ENCODE data around the gene NLGN4X.
"Not testable (repeated sequence)": the region's sequence is repeated elsewhere in the genome, so short reads cannot be mapped to it uniquely, and the experiment has no call there.

The NLGN4X gene

GRCh38 chrX:6002056-6002455, 226.6 kb downstream of the NLGN4X start:
- DNase-seq, result no peak

DNA sequence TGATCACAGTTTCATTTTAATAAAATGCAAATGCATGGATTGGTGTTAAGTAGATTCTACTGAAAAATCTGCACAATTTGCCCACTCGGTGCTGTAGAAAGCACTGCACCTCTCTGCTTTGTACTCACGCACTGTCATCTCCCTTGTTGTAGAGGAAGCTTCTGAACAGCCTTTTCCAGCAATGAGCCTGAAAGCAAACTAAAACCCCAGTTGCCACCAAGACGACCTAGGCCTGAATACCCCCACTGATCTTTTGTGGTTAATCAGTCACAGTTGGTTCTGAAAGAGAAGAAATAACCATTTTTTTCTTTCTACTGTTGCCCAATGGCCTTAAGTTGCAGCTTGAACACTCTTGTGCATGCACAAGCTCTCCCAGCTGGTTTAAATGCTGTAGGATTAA, 229.8 kb downstream of the NLGN4X start:
- no peak for DNase-seq

DNA sequence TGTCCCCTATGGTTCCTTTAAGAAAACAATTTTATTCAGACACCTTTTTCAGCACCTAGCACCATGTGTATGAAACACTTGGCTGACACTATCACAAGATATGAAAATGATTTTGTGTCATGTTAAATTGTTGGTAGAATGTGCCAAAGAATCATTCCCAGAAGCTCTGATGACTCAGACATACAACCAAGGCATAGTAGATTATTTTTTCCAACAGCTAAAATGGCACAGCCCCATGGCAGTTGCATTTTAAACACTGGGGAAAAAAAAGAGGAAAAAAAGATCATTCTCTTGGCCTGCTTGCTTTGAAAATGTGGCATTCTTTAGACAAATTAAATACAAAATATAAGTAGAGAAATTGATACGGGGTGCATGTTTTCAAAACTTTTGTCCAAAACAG, 230.2 kb downstream of the NLGN4X start:
- DNase-seq, result no peak

GRCh38 chrX:5991393-5991792, 237.3 kb downstream of the NLGN4X start:
- DNase-seq, result no peak

GRCh38 chrX:5979338-5979737, 249.3 kb downstream of the NLGN4X start:
- DNase-seq, result no peak

- no peak for DNase-seq
Observed at GRCh38 chrX:5976332-5976731, 252.3 kb downstream of the NLGN4X start.

DNA sequence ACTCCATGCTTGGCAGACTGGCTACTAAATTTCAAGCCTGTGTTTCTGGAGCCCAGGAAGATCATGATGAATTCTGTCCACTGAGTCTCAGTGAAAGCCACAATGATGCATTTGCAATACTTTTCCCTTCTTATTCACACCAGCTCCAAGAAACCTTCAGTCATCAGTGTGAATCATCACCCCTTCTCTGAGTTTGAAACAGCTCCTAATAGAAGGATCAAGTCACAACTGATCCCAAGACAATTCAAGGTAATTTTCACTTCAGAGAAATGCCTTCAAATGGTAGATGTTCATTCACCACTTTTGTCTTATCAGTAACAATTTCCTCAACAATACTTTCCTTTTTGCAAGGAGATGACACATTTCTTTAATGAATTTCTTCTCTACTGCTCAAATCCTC, 257.4 kb downstream of the NLGN4X start:
- no peak for DNase-seq

DNA sequence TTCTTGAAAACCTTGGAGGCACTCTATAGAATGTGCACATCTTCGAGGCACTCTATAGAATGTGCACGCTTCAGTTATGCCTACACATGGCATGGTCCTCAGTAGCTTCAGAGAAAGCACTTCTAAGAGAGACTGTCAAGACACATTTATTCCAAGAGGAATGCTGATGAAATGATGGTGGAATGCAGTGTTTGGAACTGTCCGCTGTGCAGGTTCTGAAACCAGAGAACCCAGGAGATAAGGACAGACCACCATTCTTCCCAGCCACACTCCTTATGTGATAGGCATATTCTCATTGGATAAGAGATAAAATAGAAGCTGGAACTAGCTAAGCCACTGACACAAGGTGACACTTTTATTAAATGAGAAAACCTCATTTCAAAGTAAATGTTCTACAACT, 263.3 kb downstream of the NLGN4X start:
- DNase-seq, result no peak

GRCh38 chrX:5959286-5959685, 269.4 kb downstream of the NLGN4X start:
- DNase-seq, result no peak

GRCh38 chrX:5958523-5958922, 270.1 kb downstream of the NLGN4X start:
- DNase-seq, result no peak

DNA sequence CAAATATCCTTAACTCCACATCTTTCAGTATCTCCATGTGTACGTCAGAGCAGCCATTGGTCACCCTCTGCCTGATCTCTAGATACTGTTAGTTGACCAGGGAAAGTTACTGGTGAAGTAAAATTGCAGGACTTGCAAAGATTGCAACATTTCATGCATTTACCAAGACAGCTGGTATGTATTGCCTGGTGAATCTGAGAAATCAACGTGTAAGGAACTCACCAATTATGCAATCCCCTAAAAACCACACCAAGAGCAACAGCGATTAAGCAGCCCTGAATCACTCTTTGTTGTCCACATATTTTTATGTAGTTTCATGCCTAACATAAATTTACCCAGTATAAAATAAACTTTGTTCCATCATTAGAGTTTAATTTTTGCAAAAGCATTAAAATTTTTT, 271.2 kb downstream of the NLGN4X start:
- no peak for DNase-seq

GRCh38 chrX:5936438-5936837, 292.2 kb downstream of the NLGN4X start:
- no peak for DNase-seq

GRCh38 chrX:5928224-5928623, 300.4 kb downstream of the NLGN4X start:
- DNase-seq, result no peak

GRCh38 chrX:5916945-5917344, 311.7 kb downstream of the NLGN4X start:
- no peak for DNase-seq

DNA sequence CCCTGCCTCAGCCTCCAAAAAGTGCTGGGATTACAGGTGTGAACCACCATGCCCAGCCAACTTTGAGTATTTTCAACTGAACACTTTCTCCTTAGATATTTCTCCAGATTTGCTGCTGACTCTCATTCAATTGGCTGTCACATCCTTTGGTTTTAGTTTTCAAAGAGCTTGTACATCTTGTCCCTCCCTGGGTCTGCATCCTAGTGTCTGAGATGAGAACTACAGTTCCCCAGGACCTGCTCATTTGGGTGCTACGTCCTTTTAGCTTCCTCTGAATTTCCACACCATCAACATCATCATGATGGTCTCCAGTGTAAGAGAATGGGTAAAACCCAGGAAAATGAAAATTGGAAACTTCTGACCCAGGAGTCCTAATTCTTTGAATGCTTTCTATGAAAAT, 312.9 kb downstream of the NLGN4X start:
- DNase-seq, result no peak

DNA sequence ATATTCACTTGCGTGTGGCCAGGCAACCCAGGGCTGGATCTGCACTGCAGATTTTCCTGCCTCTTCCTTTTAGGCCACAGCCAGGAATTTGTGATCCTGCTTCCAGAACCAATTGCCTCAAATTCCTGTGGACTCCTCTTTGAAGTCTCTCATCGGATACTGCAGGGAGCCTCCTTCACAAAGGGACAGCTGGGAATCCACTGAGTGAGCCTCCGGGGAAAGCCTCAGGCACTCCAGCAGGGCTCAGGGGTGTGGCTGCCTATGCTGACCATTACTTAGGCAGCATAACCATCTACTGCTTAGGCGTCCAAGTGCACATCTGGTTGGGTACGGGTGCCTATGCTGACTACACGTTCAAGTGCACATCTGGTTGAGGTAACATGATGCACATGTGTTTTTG, 321.5 kb downstream of the NLGN4X start:
- no peak for DNase-seq

DNA sequence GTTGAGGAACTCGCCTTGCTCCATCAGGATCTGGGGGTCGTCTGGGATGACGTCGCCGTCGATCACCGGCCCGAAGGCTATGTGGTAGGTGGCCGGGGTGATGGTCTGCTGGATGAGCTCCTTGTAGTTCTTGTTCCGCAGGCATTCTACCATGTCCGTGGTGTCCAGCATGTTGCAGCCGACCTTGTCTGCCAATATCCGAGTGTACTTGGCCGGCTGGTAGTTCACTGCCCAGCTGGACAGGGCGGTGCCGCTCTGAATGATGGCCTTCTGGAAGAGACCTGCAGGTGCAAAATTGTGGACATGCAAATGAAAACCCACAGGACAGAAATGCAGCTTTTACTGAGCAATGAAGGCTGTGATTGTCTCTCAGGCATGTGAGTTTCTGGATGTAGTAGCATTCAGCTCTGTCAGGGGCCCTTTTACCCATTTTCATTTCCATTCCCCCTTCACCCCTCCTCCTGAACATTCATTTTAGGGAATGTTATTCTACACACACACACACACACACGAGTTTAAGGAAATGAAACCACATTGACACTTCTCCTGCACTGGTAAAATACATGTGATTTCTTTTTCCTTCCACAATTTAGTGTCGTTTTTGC, 325.0 kb downstream of the NLGN4X start:
- not testable (repeated sequence) for DNase-seq

- DNase-seq, result no peak
Observed at GRCh38 chrX:5898463-5898862, 330.2 kb downstream of the NLGN4X start.

DNA sequence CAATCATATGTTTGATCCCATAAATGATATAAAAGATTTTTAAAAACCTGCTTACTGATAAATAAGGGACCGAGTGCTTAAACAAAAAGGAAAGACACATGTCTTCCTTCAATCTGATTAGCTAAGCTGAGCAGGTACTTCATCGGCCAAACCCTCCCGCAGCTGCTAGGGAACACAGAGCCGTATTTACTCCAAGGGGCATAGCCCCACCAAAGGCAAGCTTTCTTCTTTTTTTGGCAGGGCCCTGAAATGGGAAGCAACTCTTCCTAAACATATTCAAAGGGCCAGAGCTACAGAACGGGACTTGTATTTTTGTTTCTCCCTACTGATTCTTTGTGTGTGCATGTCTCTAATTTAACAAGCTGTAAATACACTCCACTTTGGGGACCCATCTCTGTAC, 337.3 kb downstream of the NLGN4X start:
- DNase-seq, result no peak

GRCh38 chrX:5876984-5877596, 351.6 kb downstream of the NLGN4X start:
- no peak for DNase-seq

DNA sequence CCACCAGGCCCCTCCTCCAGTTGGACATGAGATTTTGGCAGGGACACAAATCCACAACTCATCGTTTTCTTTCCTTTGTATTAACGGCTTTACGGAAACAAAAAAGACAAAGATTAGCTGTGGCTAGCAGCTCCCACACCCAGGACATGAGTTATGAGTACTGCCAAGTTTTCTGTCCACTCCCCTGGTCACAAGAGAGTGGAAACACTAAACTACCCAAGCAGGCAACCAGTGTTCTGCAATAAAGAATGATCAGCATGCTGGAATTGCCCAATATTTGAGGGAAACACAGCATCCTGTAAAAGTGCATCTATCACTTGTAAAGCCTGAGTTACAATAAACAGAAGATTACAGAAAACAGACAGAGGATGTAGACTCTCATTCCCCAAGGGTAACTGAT, 358.4 kb downstream of the NLGN4X start:
- no peak for DNase-seq

GRCh38 chrX:5869786-5870185, 358.9 kb downstream of the NLGN4X start:
- DNase-seq, result no peak

GRCh38 chrX:5867778-5868177, 360.9 kb downstream of the NLGN4X start:
- no peak for DNase-seq

DNA sequence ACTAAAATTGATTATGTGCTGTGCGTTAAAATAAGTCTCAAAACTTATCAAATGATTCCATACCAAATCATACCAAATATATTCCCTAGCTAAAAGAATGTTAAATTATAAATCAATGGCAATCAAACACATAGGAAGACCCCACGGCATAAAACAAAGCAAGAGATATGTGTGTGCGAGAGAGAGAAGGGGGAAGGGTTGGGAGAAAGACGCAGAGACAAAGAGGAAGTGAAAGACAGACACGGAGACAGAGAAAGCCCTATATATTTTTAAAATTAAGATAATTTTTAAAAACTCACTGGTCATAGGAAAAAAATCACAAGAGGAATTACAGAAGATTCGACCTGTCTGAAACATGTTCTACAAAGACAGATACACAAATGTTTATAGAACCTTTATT, 371.4 kb downstream of the NLGN4X start:
- DNase-seq, result no peak

DNA sequence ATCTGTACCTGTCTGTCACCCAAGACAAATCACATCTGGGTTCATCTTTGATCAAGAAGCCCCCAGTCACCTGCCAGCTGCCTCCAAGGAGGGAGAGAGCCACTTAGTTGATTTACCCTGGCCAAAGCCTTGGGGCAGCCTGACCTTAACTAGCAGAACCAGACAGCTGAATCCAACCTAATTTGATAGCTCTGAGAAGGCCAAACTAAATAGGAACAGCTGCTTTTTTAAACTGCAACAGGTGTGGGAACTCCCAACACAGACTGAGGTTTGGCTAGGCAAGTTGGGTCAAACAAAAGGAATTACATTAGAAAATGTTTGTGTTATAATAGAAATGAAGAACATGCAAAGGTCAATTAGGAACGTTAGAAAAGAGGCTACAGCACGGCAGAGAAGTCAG, 375.7 kb downstream of the NLGN4X start:
- no peak for DNase-seq

Measured in activated CD4-positive, alpha-beta T cell treated with anti-CD3 and anti-CD28 coated beads, Interleukin-2, amount 50 U/mL, for 48 hours (primary cell).